Epithelial cell of esophagus (primary cell): ENCODE measurements around the gene ITGA8.

ENCODE experiments used
- DNase-seq: peaks from one replicate; pipeline ENCODE4 v3.0.0; 2010; ENCODE audit warnings: low read depth
- H3K4me3 ChIP-seq: 2 replicates; pipeline ENCODE4 v1.5.1; 2011; ENCODE audit warnings: mild to moderate bottlenecking, low read length, control low read depth
- CTCF ChIP-seq: IDR thresholded peaks from 2 replicates; pipeline ENCODE4 v1.5.1; 2011; ENCODE audit warnings: low read depth, mild to moderate bottlenecking, low read length, control low read depth, inconsistent platforms; ENCODE audit not compliant: insufficient read depth; ENCODE audit errors: missing control alignments

Gene ITGA8

GRCh38 chr10:15603446-15604011 lies 116.2 kb downstream of the ITGA8 start:
- TF ChIP-seq CTCF: no peak
- DNase-seq: no peak
- no peak overlapping the region for H3K4me3 ChIP-seq

- H3K4me3 ChIP-seq: no peak overlapping the region
- DNase-seq: no peak
- TF ChIP-seq CTCF: no peak
Observed at GRCh38 chr10:15601819-15602218, 117.9 kb downstream of the ITGA8 start.

GRCh38 chr10:15595260-15595659 lies 124.5 kb downstream of the ITGA8 start:
- TF ChIP-seq CTCF: no peak
- DNase-seq: no peak
- H3K4me3 ChIP-seq: no peak overlapping the region

- no peak for DNase-seq
- no peak overlapping the region for H3K4me3 ChIP-seq
- TF ChIP-seq CTCF: no peak
Observed at GRCh38 chr10:15591937-15592336, 127.8 kb downstream of the ITGA8 start.

- no peak for TF ChIP-seq CTCF
- no peak for DNase-seq
- H3K4me3 ChIP-seq: no peak overlapping the region
Observed at GRCh38 chr10:15591431-15591830, 128.3 kb downstream of the ITGA8 start.

- no peak overlapping the region for H3K4me3 ChIP-seq
- no peak for TF ChIP-seq CTCF
- no peak for DNase-seq
Observed at GRCh38 chr10:15588635-15589508, 130.8 kb downstream of the ITGA8 start.
